ENCODE results near the gene OVCH1.

OVCH1 gene

GRCh38 chr12:29510591-29511185 lies 13.2 kb upstream of the OVCH1 start:
- ChIA-PET CTCF (no interaction called here), POLR2A (no interaction called here)
- no peak for TF ChIP-seq CTCF (IDR thresholded peaks at IDR 0.05; ENCODE audit: insufficient read depth, low read length, missing control alignments)
- no peak for DNase-seq (ENCODE audit: low read depth, low spot score)
- H3K4me3 ChIP-seq (ENCODE audit: low read depth, low read length): no peak overlapping the region

- DNase-seq (ENCODE audit: low read depth, low spot score): no peak
- TF ChIP-seq CTCF (IDR thresholded peaks at IDR 0.05; ENCODE audit: insufficient read depth, low read length, missing control alignments): no peak
- H3K4me3 ChIP-seq (ENCODE audit: low read depth, low read length): no peak overlapping the region
- POLR2A ChIA-PET: no interaction called here
- CTCF ChIA-PET: interaction anchor here (4.4 kb wide), 1 partner anchor 10 kb away, joined by 17 read pairs; no protein-coding TSS in a partner anchor
These were observed 12.0 kb upstream of the OVCH1 start for GRCh38 chr12:29509503-29509902.

GRCh38 chr12:29508949-29509348 lies 11.5 kb upstream of the OVCH1 start:
- ChIA-PET POLR2A (no interaction called here), CTCF (interaction anchor here (4.4 kb wide), 1 partner anchor 10 kb away, joined by 17 read pairs; no protein-coding TSS in a partner anchor)
- DNase-seq (ENCODE audit: low read depth, low spot score): no peak
- no peak overlapping the region for H3K4me3 ChIP-seq (ENCODE audit: low read depth, low read length)
- TF ChIP-seq CTCF (IDR thresholded peaks at IDR 0.05; ENCODE audit: insufficient read depth, low read length, missing control alignments): no peak

- POLR2A ChIA-PET: no interaction called here
- no peak for DNase-seq (ENCODE audit: low read depth, low spot score)
- no peak overlapping the region for H3K4me3 ChIP-seq (ENCODE audit: low read depth, low read length)
- TF ChIP-seq CTCF (IDR thresholded peaks at IDR 0.05; ENCODE audit: insufficient read depth, low read length, missing control alignments): no peak
- CTCF ChIA-PET: interaction anchor here (4.4 kb wide), 1 partner anchor 14 kb away, joined by 17 read pairs; no protein-coding TSS in a partner anchor
These were observed 7.6 kb upstream of the OVCH1 start for GRCh38 chr12:29505122-29505521.

GRCh38 chr12:29503283-29503682 lies 5.8 kb upstream of the OVCH1 start:
- ChIA-PET CTCF (interaction anchor here (1.6 kb wide), 1 partner anchor 17 kb away, joined by 3 read pairs; no protein-coding TSS in a partner anchor), POLR2A (no interaction called here)

GRCh38 chr12:29499235-29499634 lies 1.7 kb upstream of the OVCH1 start:
- no peak for DNase-seq (ENCODE audit: low read depth, low spot score)
- ChIA-PET CTCF (no interaction called here), POLR2A (no interaction called here)
- TF ChIP-seq CTCF (IDR thresholded peaks at IDR 0.05; ENCODE audit: insufficient read depth, low read length, missing control alignments): no peak
- H3K4me3 ChIP-seq (ENCODE audit: low read depth, low read length): no peak overlapping the region

More at GRCh38 chr12:29503283-29503682, 5.8 kb upstream of the OVCH1 start:
- H3K4me3 ChIP-seq (ENCODE audit: low read depth, low read length): no peak overlapping the region
- DNase-seq (ENCODE audit: low read depth, low spot score): no peak
- TF ChIP-seq CTCF (IDR thresholded peaks at IDR 0.05; ENCODE audit: insufficient read depth, low read length, missing control alignments): no peak
